Psoas muscle (tissue), 8 donors: Measurements from ENCODE around the gene MRPL22. TPM values are rescaled to one million over a fixed set of nuclear protein-coding genes. Genes with fewer than 3 reads are reported as not detected.
"Not testable (repeated sequence)": the region's sequence is repeated elsewhere in the genome, so short reads cannot be mapped to it uniquely, and the experiment has no call there.

ENCODE experiments used
- ATAC-seq, 4 donors: fragments of 200-7000 bp; cut with Tn5 transposase; one replicate each; pipeline ENCODE4 v1.9.1; 2020; ENCODE audit warnings: moderate library complexity in 3 of 4, mild to moderate bottlenecking in 2 of 4
- DNase-seq, 2 donors: peaks; one replicate each; pipeline ENCODE4 v3.0.0-alpha.2; 2020
- H3K27ac ChIP-seq: fragments of 200-600 bp; one replicate; pipeline ENCODE4 v1.8.0; 2022
- H3K27me3 ChIP-seq, 3 donors: fragments of 200-600 bp in 1 of 3; one replicate each; pipeline versions ENCODE4 v1.6.1 to v1.8.0; 2013 to 2022; ENCODE audit warnings: low read length in 2 of 3, mild to moderate bottlenecking in 2 of 3, moderate library complexity in 1 of 3; ENCODE audit not compliant: insufficient read depth in 3 of 3
- H3K36me3 ChIP-seq, 2 donors: fragments of 200-600 bp in 1 of 2; one replicate each; pipeline versions ENCODE4 v1.6.1 to v1.8.0; 2013 to 2022; ENCODE audit warnings: low read depth in 1 of 2, mild to moderate bottlenecking in 1 of 2, moderate library complexity in 1 of 2; ENCODE audit not compliant: insufficient read depth in 1 of 2
- H3K4me1 ChIP-seq: fragments of 200-600 bp; one replicate; pipeline ENCODE4 v1.8.0; 2022
- H3K4me3 ChIP-seq: fragments of 200-600 bp; one replicate; pipeline ENCODE4 v1.8.0; 2022; ENCODE audit warnings: mild to moderate bottlenecking
- H3K9me3 ChIP-seq: fragments of 200-600 bp; one replicate; pipeline ENCODE4 v1.8.0; 2022
- CTCF ChIP-seq: fragments of 200-600 bp; IDR thresholded peaks from one replicate; pipeline ENCODE4 v1.8.0; 2022; ENCODE audit warnings: antibody characterized with exemption
- WGBS, 3 donors: extraction: QIAGEN DNeasy Blood & Tissue Kit; methylation state at CpG; one replicate each; pipeline versions ENCODE4 v1.1.6 to v1.1.7; 2013; 5-methylcytosine and 5-hydroxymethylcytosine counted together
- intact Hi-C, 2 donors: fragments of 100-400 bp; cut with DNase I; formaldehyde crosslinking; loops; one replicate each; pipeline versions ENCODE4 v1.11.0 to v1.14.2; 2022
- polyA plus RNA-seq, 3 donors: library from polyadenylated mRNA; stranded (reverse); fragments of 200-250 nt; gene quantifications; one replicate each; pipeline ENCODE4 v1.2.3, GENCODE V29; 2013
- total RNA-seq, 4 donors: library from RNA; stranded (reverse); fragmentation: NEBNext Ultra II Directional in 2 of 4; extraction: Animal tissue kit (Norgen Biotek cat#: 25700) in 2 of 4; gene quantifications; one replicate each; pipeline versions ENCODE4 v1.2.1 to v1.2.4, GENCODE V29; 2021 to 2023
- donor health status: healthy with polysubstance abuse.
- donor health status: DM: no; HTN: no; CAD: no; lungs with moderate emphysema.
- donor health status: Bipolar disorder and iron deficiency.
- donor health status: healthy.
- donor health status: DM: yes; HTN: yes; CAD: no.
- donor health status: DM: no; HTN: no; CAD: no.
- donor health status: DM: no; HTN: no; CAD: no.
- donor health status: DM: yes; HTN: yes; CAD: no.

The MRPL22 gene
- total and polyA plus RNA-seq, 7 donors, result 28.4 to 83.6 (median 46.7) TPM

- H3K4me3 ChIP-seq, result no peak overlapping the region
- TF ChIP-seq CTCF, result no peak
- DNase-seq, result no peak
Observed at GRCh38 chr5:154901276-154901675, 39.6 kb upstream of the MRPL22 start.

GRCh38 chr5:154901913-154902312 lies 39.0 kb upstream of the MRPL22 start:
- no peaks in the 10 kb centered on the region for H3K9me3 ChIP-seq
- peaks cover 12 to 100% of the 10 kb centered on the region in 2 donors for H3K36me3 ChIP-seq
- no peak for TF ChIP-seq CTCF
- no peaks in the 10 kb centered on the region for H3K27me3 ChIP-seq
- intact Hi-C loops, result no loop called here
- DNase-seq (no peak), ATAC-seq (no peak)
- H3K27ac ChIP-seq, result no peak overlapping the region
- no peaks in the 10 kb centered on the region for H3K4me1 ChIP-seq
- 90 to 97% (median 95%) methylated on average over 6 of the region's 6 CpGs for WGBS, 3 donors
- no peak overlapping the region for H3K4me3 ChIP-seq

More at GRCh38 chr5:154901276-154901675, 39.6 kb upstream of the MRPL22 start:
- Histone ChIP-seq H3K36me3 (peaks cover 15 to 100% of the 10 kb centered on the region in 2 donors), H3K27me3 (no peaks in the 10 kb centered on the region), H3K4me1 (no peaks in the 10 kb centered on the region), H3K27ac (no peak overlapping the region), H3K9me3 (no peaks in the 10 kb centered on the region)
- ATAC-seq, result no peak
- 69 to 89% (median 70%) methylated on average over 2 of the region's 2 CpGs for WGBS, 3 donors
- intact Hi-C loops, result no loop called here

GRCh38 chr5:154905601-154906000 lies 35.3 kb upstream of the MRPL22 start:
- intact Hi-C loops, DNase-seq, H3K27me3 ChIP-seq, H3K9me3 ChIP-seq, H3K4me1 ChIP-seq, ATAC-seq, H3K4me3 ChIP-seq, H3K27ac ChIP-seq: not testable (repeated sequence)
- WGBS, 3 donors, result 57 to 86% (median 70%) methylated on average over 7 of the region's 7 CpGs
- peaks cover 12 to 100% of the 10 kb centered on the region in 2 donors for H3K36me3 ChIP-seq

GRCh38 chr5:154916874-154917273 lies 24.0 kb upstream of the MRPL22 start:
- Histone ChIP-seq H3K27ac (no peak overlapping the region), H3K9me3 (no peaks in the 10 kb centered on the region), H3K4me1 (no peaks in the 10 kb centered on the region), H3K36me3 (peaks cover 15 to 99% of the 10 kb centered on the region in 2 donors), H3K27me3 (no peaks in the 10 kb centered on the region), H3K4me3 (no peak overlapping the region)
- TF ChIP-seq CTCF, result no peak
- no peak for ATAC-seq
- intact Hi-C loops, result no loop called here
- no peak for DNase-seq
- 72 to 85% (median 76%) methylated on average over 3 of the region's 3 CpGs for WGBS, 3 donors

- Histone ChIP-seq H3K4me1 (no peaks in the 10 kb centered on the region), H3K36me3 (peaks cover 10 to 98% of the 10 kb centered on the region in 2 donors), H3K27me3 (no peaks in the 10 kb centered on the region), H3K4me3 (no peak overlapping the region), H3K9me3 (no peaks in the 10 kb centered on the region), H3K27ac (no peak overlapping the region)
- no peak for TF ChIP-seq CTCF
- ATAC-seq (no peak), DNase-seq (no peak)
- WGBS, 3 donors, result 86% methylated on average over 4 of the region's 4 CpGs
- intact Hi-C loops, result no loop called here
Observed at GRCh38 chr5:154917757-154918156, 23.1 kb upstream of the MRPL22 start.
